Body of pancreas (tissue), 4 donors: Measurements from ENCODE around the gene BCL2. TPM values are rescaled to one million over a fixed set of nuclear protein-coding genes. Genes with fewer than 3 reads are reported as not detected.
A peak's percentile ranks its signal among the peaks of the same experiment; 100 is the strongest.

Experiments
- ATAC-seq: fragments of 150-250 bp; one replicate; pipeline ENCODE4 v1.9.1; 2016
- DNase-seq, 4 donors: peaks; one replicate each; pipeline ENCODE4 v3.0.0-alpha.2; 2019
- H3K27ac ChIP-seq, 4 donors: fragments of 200-600 bp; sonication (generic); 1 replicate in 3 of 4; 2 replicates in 1 of 4; pipeline versions ENCODE4 v1.5.1 to v1.6.1; 2016 to 2019; ENCODE audit warnings: mild to moderate bottlenecking in 1 of 4, mixed read lengths in 1 of 4, moderate library complexity in 1 of 4
- H3K27me3 ChIP-seq, 2 donors: fragments of 200-600 bp; sonication (generic); one replicate each; pipeline ENCODE4 v1.6.0; 2016; ENCODE audit warnings: mild to moderate bottlenecking in 1 of 2
- H3K36me3 ChIP-seq, 2 donors: fragments of 200-600 bp; sonication (generic); replicated peaks in 1 of 2; 2 replicates each; pipeline ENCODE4 v1.5.1; 2016; ENCODE audit warnings: low read depth in 2 of 2; ENCODE audit not compliant: insufficient read depth in 1 of 2
- H3K4me1 ChIP-seq: fragments of 200-600 bp; sonication (generic); one replicate; pipeline ENCODE4 v1.6.0; 2016
- H3K4me3 ChIP-seq, 2 donors: fragments of 200-600 bp; sonication (generic); 1 replicate in 1 of 2; 2 replicates in 1 of 2; pipeline ENCODE4 v1.5.1; 2016 to 2019
- H3K9me3 ChIP-seq, 3 donors: fragments of 200-600 bp; sonication (generic); 1 replicate in 2 of 3; 2 replicates in 1 of 3; pipeline ENCODE4 v1.5.1; 2016
- CTCF ChIP-seq, 7 experiments: fragments of 450-650 bp in 4 of 7; fragments of 200-600 bp in 3 of 7; sonication (generic) in 3 of 7; IDR thresholded peaks; one replicate each; pipeline ENCODE4 v1.5.1; 2016 to 2019; ENCODE audit warnings: antibody characterized with exemption in 7 of 7
- POLR2A ChIP-seq, 3 donors: fragments of 450-650 bp; IDR thresholded peaks; one replicate each; pipeline ENCODE4 v1.6.1; 2016; ENCODE audit warnings: antibody characterized with exemption in 3 of 3, mild to moderate bottlenecking in 2 of 3
- WGBS, 2 donors: methylation state at CpG; one replicate each; pipeline ENCODE4 v1.1.5; 2017; 5-methylcytosine and 5-hydroxymethylcytosine counted together
- intact Hi-C: fragments of 100-400 bp; cut with DNase I; formaldehyde crosslinking; loops from one replicate; pipeline ENCODE4 v1.15.1; 2023
- total RNA-seq, 2 donors: library from RNA; depleted of rRNA; stranded (reverse); fragments of >200 nt; gene quantifications; one replicate each; pipeline ENCODE4 v1.1.0, GENCODE V29; 2016

Gene BCL2
- total RNA-seq, 2 donors from 2014 or later = 10.1 to 18.5 TPM

- intact Hi-C loops = no loop called here
- Histone ChIP-seq H3K9me3 (no peaks in the 10 kb centered on the region), H3K36me3 (no peaks in the 10 kb centered on the region), H3K27ac (peak overlapping the region in 1 of 4 donors; percentile 51), H3K4me3 (no peak overlapping the region), H3K27me3 (no peaks in the 10 kb centered on the region), H3K4me1 (peaks cover 12% of the 10 kb centered on the region)
- ATAC-seq (no peak), DNase-seq (no peak)
- WGBS, 2 donors = 79 to 81% methylated on average over 3 of the region's 3 CpGs
- no peak for TF ChIP-seq CTCF (IDR thresholded peaks at IDR 0.05)
- TF ChIP-seq POLR2A (IDR thresholded peaks at IDR 0.05) = no peak
Measured at GRCh38 chr18:63303547-63303946, 16.0 kb downstream of the BCL2 start.

- 43% methylated on average over 5 of the region's 5 CpGs for WGBS, 2 donors
- Histone ChIP-seq H3K27ac (peak overlapping the region in 3 of 4 donors; percentile 20 to 51 (median 22)), H3K36me3 (no peaks in the 10 kb centered on the region), H3K9me3 (no peaks in the 10 kb centered on the region), H3K27me3 (no peaks in the 10 kb centered on the region), H3K4me1 (peaks cover 12% of the 10 kb centered on the region), H3K4me3 (no peak overlapping the region)
- intact Hi-C loops = no loop called here
- DNase-seq = no peak
- no peak for ATAC-seq
- TF ChIP-seq POLR2A (IDR thresholded peaks at IDR 0.05) (no peak), CTCF (IDR thresholded peaks at IDR 0.05) (no peak)
Measured at GRCh38 chr18:63302636-63303405, 16.7 kb downstream of the BCL2 start.

DNA sequence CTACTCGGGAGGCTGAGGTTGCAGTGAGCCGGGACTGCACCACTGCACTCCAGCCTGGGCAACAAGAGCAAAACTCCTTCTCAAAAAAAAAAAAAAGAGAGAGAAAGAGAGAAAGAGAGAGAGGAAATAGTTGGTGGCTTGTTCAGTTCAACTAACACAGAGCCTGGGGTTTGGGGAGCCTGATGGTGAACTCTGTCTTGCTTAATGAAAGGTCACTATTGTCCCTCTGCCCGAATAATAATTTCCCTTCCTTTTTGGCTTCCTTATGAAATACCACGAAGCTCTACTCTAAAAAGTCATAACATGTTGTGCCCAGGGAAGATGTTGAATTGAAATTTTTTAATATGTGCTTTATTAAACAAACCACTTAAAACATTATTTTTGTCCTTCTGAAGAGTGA, 17.3 kb downstream of the BCL2 start:
- intact Hi-C loops = no loop called here
- Histone ChIP-seq H3K27ac (peak overlapping the region in 1 of 4 donors; percentile 51), H3K4me1 (peaks cover 12% of the 10 kb centered on the region), H3K27me3 (no peaks in the 10 kb centered on the region), H3K36me3 (no peaks in the 10 kb centered on the region), H3K9me3 (no peaks in the 10 kb centered on the region), H3K4me3 (no peak overlapping the region)
- TF ChIP-seq CTCF (IDR thresholded peaks at IDR 0.05) (no peak), POLR2A (IDR thresholded peaks at IDR 0.05) (no peak)
- ATAC-seq (no peak), DNase-seq (no peak)
- WGBS, 2 donors = 39 to 57% methylated on average over 4 of the region's 4 CpGs

DNA sequence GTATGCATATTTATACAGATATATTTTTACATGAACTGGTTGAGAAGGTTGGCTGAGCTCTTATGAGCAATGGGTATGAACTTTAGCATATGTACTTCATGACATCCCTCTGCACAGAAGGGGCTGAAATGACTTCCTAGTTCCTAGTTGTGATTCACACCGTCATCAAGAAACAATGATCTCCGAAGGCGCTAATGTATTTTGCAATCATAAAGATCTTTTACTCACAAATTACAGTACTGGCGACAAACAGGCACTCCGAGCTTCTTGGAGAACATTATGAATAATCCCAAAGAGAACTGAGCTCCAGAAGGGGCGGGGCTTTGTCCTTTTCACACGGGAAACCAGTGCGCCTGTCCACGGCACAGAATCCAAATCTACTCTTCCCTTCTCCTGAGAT, 18.1 kb downstream of the BCL2 start:
- Histone ChIP-seq H3K36me3 (no peaks in the 10 kb centered on the region), H3K27me3 (no peaks in the 10 kb centered on the region), H3K27ac (no peak overlapping the region), H3K4me3 (no peak overlapping the region), H3K4me1 (peaks cover 8% of the 10 kb centered on the region), H3K9me3 (no peaks in the 10 kb centered on the region)
- intact Hi-C loops = no loop called here
- no peak for TF ChIP-seq CTCF (IDR thresholded peaks at IDR 0.05)
- TF ChIP-seq POLR2A (IDR thresholded peaks at IDR 0.05) = no peak
- 68 to 80% methylated on average over 9 of the region's 9 CpGs for WGBS, 2 donors
- ATAC-seq (no peak), DNase-seq (peak in 1 of 4 donors; percentile 18)
